Measurements from ENCODE around the gene SWSAP1. TPM values are rescaled to one million over a fixed set of nuclear protein-coding genes. Genes with fewer than 3 reads are reported as not detected.

The SWSAP1 gene
- total and polyA plus RNA-seq, 2 of the 8 experiments (the other 6 are each of a cell fraction or from before 2014, with no cell fraction given) = 3.1 to 5.2 TPM

- TF ChIP-seq CHD7 (IDR thresholded peaks at IDR 0.05; ENCODE audit: insufficient replicate concordance, low read length) = no peak
- TF ChIP-seq YY1 (IDR thresholded peaks at IDR 0.05; ENCODE audit: low read depth, low read length) = no peak
- TF ChIP-seq HDAC2 (IDR thresholded peaks at IDR 0.05; ENCODE audit: borderline replicate concordance in 1 of 2, low read depth in 2 of 2, low read length in 2 of 2) = peak in 1 of 2 experiments; percentile 84; a peak in 1 of 4 replicates
- TF ChIP-seq HDAC6 (IDR thresholded peaks at IDR 0.05; ENCODE audit: low read depth, low read length) = no peak
- TF ChIP-seq RAD21 (IDR thresholded peaks at IDR 0.05 in 1 of 2, conservative IDR thresholded peaks at IDR 0.05 in 1 of 2; ENCODE audit: low read depth in 2 of 2, low read length in 2 of 2) = no peak
- peak; percentile 55 for TF ChIP-seq KDM4A (IDR thresholded peaks at IDR 0.05; ENCODE audit: low read depth, low read length, severe bottlenecking)
- TF ChIP-seq SAP30 (IDR thresholded peaks at IDR 0.05; ENCODE audit: insufficient read depth, insufficient replicate concordance, low read length) = no peak
- TF ChIP-seq CREB1 (IDR thresholded peaks at IDR 0.05) = peak; percentile 63
Observed at GRCh38 chr19:11422163-11423065, 47.9 kb downstream of the SWSAP1 start (continued).
